Adrenal gland (tissue), 12 donors: ENCODE results near the gene ABCD1. TPM values are rescaled to one million over a fixed set of nuclear protein-coding genes. Genes with fewer than 3 reads are reported as not detected.

Source experiments
- DNase-seq, 7 donors: peaks; one replicate each; pipeline ENCODE4 v3.0.0-alpha.2; 2019 to 2020
- H3K27ac ChIP-seq, 5 donors: fragments of 200-600 bp; sonication (generic) in 4 of 5; 1 replicate in 3 of 5; 2 replicates in 2 of 5; pipeline versions ENCODE4 v1.5.1 to v1.8.0; 2016 to 2020; ENCODE audit warnings: mild to moderate bottlenecking in 1 of 5
- H3K27me3 ChIP-seq: fragments of 200-600 bp; 2 replicates; pipeline ENCODE4 v1.8.0; 2021
- H3K36me3 ChIP-seq, 2 donors: fragments of 200-600 bp; replicated peaks in 1 of 2; 1 replicate in 1 of 2; 2 replicates in 1 of 2; pipeline versions ENCODE4 v1.5.1 to v1.8.0; 2018 to 2022
- H3K4me1 ChIP-seq, 2 donors: fragments of 200-600 bp; replicated peaks in 1 of 2; 1 replicate in 1 of 2; 2 replicates in 1 of 2; pipeline versions ENCODE4 v1.5.1 to v1.8.0; 2018 to 2021
- H3K4me3 ChIP-seq, 4 donors: fragments of 200-600 bp; sonication (generic) in 3 of 4; one replicate each; pipeline ENCODE4 v1.5.1; 2016 to 2018
- H3K9me3 ChIP-seq, 3 donors: fragments of 200-600 bp; sonication (generic) in 1 of 3; replicated peaks in 1 of 3; 1 replicate in 2 of 3; 2 replicates in 1 of 3; pipeline versions ENCODE4 v1.5.1 to v1.8.0; 2016 to 2021
- POLR2A ChIP-seq, 2 donors: fragments of 450-650 bp; IDR thresholded peaks; one replicate each; pipeline ENCODE4 v1.6.1; 2017; ENCODE audit warnings: antibody characterized with exemption in 2 of 2, mild to moderate bottlenecking in 2 of 2, moderate library complexity in 1 of 2
- WGBS, 4 donors: extraction: QIAGEN DNeasy Blood & Tissue Kit in 2 of 4; methylation state at CpG; one replicate each; pipeline versions ENCODE4 v1.1.5 to v1.1.7; 2013 to 2017; 5-methylcytosine and 5-hydroxymethylcytosine counted together
- intact Hi-C, 2 donors: fragments of 100-400 bp; cut with DNase I; formaldehyde crosslinking; loops; one replicate each; pipeline versions ENCODE4 v1.14.1 to v1.15.0; 2022 to 2023
- polyA plus RNA-seq, 3 donors: library from polyadenylated mRNA; stranded (reverse); fragments of 200-250 nt in 2 of 3; fragments of 350-450 nt in 1 of 3; fragmentation: Illumina TruSeq in 1 of 3; extraction: RNeasy Lipid Tissue Mini Kit (QIAGEN cat#74804) in 1 of 3; gene quantifications; one replicate each; pipeline ENCODE4 v1.2.3, GENCODE V29; 2013 to 2014
- total RNA-seq, 9 donors: library from RNA; depleted of rRNA in 4 of 9; stranded (reverse); fragments of >200 nt in 4 of 9; fragments of 120-200 nt in 1 of 9; fragmentation: NEBNext Ultra II Directional in 1 of 9; extraction: Animal tissue kit (Norgen Biotek cat#: 25700) in 1 of 9; gene quantifications; one replicate each; pipeline versions ENCODE4 v1.1.0 to v1.2.4, GENCODE V29; 2013 to 2023
- TF ChIP-seq, protein P1 (sequence below), 6 experiments: fragments of 450-650 bp in 4 of 6; fragments of 200-600 bp in 2 of 6; sonication (generic) in 1 of 6; IDR thresholded peaks; 1 replicate in 5 of 6; 2 replicates in 1 of 6; pipeline versions ENCODE4 v1.5.1 to v1.8.0; 2016 to 2021; ENCODE audit warnings: antibody characterized with exemption in 6 of 6, mild to moderate bottlenecking in 2 of 6, moderate library complexity in 1 of 6
- donor health status: healthy with polysubstance abuse.
- donor health status: Bipolar disorder and iron deficiency.
- donor health status: DM: yes; HTN: yes; CAD: no.
- donor health status: DM: no; HTN: no; CAD: no.
- donor health status: DM: no; HTN: no; CAD: no.
- donor health status: DM: yes; HTN: yes; CAD: no.

ABCD1 gene
- total and polyA plus RNA-seq, 12 donors: 29.6 to 78.0 (median 50.4) TPM

DNA sequence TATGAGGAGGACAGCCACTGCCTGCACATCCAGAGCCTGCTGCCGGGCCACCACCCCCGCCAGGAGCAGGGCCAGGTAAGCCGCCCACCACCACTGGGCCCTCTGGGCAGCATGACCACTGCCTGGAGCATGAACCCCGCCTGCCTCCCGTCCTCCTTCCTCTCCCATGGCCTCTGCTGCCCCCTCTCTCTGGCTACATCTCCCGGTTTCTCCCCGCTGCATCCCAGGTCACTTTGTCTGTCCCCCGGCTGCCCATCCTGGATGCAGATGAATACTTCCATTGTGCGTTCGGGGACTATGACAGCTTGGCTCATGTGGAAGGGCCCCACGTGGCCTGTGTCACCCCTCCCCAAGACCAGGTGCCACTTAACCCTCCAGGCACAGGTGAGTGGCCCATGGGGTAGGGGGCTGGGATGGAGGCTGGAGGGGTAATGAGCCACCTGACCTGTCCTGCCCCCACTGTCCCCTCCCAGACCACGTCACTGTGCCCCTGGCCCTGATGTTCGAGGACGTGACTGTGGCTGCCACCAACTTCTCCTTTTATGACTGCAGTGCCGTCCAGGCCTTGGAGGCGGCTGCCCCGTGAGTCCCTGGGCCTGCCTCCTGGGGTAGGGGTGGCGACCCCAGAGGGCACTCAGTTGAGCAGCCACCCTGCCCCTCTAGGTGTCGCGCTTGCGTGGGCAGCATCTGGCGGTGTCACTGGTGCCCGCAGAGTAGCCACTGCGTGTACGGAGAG lies 45.4 kb downstream of the ABCD1 start:
- DNase-seq: peak in 2 of 7 donors; percentile 7 to 10
- Histone ChIP-seq H3K9me3 (no peaks in the 10 kb centered on the region), H3K27me3 (no peaks in the 10 kb centered on the region), H3K36me3 (peaks cover 0 to 13% of the 10 kb centered on the region in 2 donors), H3K4me3 (no peak overlapping the region), H3K4me1 (peaks cover 0 to 9% of the 10 kb centered on the region in 2 donors), H3K27ac (no peak overlapping the region)
- intact Hi-C loops: loop anchor here in 1 of 2 donors (5.0 kb wide), 1 partner anchor 187 kb away; no protein-coding TSS in a partner anchor
- WGBS, 4 donors: 81 to 97% (median 83%) methylated on average over 5 to 25 of the region's 25 CpGs
- TF ChIP-seq, protein P1, sequence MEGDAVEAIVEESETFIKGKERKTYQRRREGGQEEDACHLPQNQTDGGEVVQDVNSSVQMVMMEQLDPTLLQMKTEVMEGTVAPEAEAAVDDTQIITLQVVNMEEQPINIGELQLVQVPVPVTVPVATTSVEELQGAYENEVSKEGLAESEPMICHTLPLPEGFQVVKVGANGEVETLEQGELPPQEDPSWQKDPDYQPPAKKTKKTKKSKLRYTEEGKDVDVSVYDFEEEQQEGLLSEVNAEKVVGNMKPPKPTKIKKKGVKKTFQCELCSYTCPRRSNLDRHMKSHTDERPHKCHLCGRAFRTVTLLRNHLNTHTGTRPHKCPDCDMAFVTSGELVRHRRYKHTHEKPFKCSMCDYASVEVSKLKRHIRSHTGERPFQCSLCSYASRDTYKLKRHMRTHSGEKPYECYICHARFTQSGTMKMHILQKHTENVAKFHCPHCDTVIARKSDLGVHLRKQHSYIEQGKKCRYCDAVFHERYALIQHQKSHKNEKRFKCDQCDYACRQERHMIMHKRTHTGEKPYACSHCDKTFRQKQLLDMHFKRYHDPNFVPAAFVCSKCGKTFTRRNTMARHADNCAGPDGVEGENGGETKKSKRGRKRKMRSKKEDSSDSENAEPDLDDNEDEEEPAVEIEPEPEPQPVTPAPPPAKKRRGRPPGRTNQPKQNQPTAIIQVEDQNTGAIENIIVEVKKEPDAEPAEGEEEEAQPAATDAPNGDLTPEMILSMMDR (IDR thresholded peaks at IDR 0.05): no peak
- no peak for TF ChIP-seq POLR2A (IDR thresholded peaks at IDR 0.05)

DNA sequence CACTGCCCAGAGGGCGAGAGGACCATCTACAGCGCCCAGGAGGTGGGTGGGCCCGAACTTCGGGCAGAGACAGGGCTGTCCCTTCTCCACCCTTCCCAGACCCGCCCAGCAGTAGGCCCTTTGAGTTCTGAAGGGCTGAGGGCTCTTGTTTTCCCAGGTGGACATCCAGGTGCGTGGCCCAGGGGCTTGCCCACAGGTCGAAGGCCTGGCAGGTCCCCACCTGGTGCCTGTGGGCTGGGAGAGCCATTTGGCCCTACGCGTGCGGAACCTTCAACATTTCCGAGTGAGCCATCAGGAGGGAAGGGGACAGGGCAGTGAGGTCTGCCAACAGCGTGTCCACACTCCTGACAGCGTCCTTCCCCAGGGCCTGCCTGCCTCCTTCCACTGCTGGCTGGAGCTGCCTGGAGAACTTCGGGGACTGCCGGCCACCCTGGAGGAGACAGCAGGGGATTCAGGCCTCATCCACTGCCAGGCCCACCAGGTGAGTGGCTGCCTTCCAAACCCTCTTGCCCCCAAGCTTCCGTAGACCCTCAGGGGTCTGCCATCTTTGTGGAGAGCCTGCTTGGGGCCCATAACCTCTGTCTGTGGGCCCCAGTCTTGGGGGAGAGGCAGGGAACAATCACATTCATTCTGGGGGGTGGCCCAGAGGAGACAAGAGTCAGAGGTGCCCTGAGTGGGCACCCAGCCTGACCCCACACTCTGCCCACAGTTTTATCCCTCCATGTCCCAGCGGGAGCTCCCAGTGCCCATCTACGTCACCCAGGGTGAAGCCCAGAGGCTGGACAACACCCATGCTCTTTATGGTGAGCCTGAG lies 46.2 kb downstream of the ABCD1 start:
- Histone ChIP-seq H3K9me3 (no peaks in the 10 kb centered on the region), H3K36me3 (peaks cover 0 to 16% of the 10 kb centered on the region in 2 donors), H3K27me3 (no peaks in the 10 kb centered on the region), H3K4me1 (peaks cover 0 to 4% of the 10 kb centered on the region in 2 donors), H3K4me3 (no peak overlapping the region), H3K27ac (no peak overlapping the region)
- intact Hi-C loops: no loop called here
- DNase-seq: peak in 1 of 7 donors; percentile 10
- WGBS, 4 donors: 79 to 90% (median 87%) methylated on average over 8 to 18 of the region's 18 CpGs; no CpG with 5 or more reads in 1 of the 4 donors
- TF ChIP-seq, protein P1 (IDR thresholded peaks at IDR 0.05): no peak
- TF ChIP-seq POLR2A (IDR thresholded peaks at IDR 0.05): no peak

DNA sequence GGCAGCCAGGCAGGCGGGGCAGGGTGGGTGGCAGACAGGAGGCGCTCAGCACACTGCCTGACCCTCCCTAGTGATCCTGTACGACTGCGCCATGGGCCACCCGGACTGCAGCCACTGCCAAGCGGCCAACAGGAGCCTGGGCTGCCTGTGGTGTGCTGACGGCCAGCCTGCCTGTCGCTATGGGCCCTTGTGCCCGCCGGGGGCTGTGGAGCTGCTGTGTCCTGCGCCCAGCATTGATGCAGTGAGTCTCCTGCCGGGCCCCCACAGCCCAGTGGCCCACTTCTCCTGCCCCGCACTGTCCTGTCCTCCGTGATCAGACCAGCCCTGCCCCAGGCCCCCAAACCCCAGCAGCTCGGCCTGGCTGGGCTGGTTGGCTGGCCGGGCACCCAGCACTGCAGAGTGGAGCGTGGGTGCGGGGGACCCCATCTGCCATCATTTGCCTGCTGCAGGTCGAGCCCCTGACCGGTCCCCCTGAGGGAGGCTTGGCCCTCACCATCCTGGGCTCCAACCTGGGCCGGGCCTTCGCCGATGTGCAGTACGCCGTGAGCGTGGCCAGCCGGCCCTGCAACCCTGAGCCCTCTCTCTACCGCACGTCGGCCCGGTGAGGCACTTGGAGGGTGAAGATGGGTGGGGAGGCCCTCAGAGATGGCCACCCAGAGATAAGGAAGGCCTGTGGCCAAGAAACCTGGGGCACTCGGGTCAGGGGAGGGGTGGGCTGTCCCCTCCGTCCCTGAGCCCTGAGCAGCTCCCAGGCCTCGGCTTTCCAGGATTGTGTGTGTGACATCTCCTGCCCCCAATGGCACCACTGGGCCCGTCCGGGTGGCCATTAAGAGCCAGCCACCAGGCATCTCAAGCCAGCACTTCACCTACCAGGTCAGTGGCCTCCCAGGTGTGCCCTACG lies 47.0 kb downstream of the ABCD1 start:
- Histone ChIP-seq H3K9me3 (no peaks in the 10 kb centered on the region), H3K27me3 (no peaks in the 10 kb centered on the region), H3K4me1 (no peaks in the 10 kb centered on the region), H3K36me3 (peaks cover 0 to 16% of the 10 kb centered on the region in 2 donors), H3K27ac (no peak overlapping the region), H3K4me3 (no peak overlapping the region)
- intact Hi-C loops: no loop called here
- DNase-seq: no peak
- TF ChIP-seq, protein P1 (IDR thresholded peaks at IDR 0.05): no peak
- TF ChIP-seq POLR2A (IDR thresholded peaks at IDR 0.05): no peak
- WGBS, 4 donors: 85 to 95% (median 90%) methylated on average over 3 to 37 of the region's 37 CpGs; no CpG with 5 or more reads in 1 of the 4 donors
